GM19043 (cell line): ENCODE data around the gene TMEM243.
"Not testable (repeated sequence)": the region's sequence is repeated elsewhere in the genome, so short reads cannot be mapped to it uniquely, and the experiment has no call there.

Experiments used
- ATAC-seq: cut with Tn5 transposase; IDR thresholded peaks from one replicate; pipeline ENCODE4 v1.9.1; 2021; ENCODE audit warnings: low read depth; ENCODE audit not compliant: unreplicated experiment

The TMEM243 gene

DNA sequence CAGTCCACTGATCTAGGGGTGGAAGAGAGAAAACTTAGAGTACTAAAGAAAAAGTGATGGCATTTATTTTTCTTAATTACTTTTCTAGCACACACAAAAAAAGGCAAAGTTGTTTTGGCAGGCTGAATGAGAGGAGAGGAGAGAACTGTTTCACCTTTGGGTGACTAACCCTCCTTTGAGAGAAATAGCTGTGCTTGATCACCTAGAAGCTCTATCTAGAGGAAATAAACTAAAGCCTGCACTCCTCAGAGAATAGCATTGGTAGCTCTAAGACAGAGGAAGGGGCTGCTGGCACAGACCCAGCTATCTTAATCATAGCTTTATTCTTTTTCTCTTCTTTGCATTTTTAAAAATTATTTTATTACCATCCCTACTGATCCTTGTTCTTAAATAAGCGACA, 6.3 kb downstream of the TMEM243 start:
- ATAC-seq = no peak

DNA sequence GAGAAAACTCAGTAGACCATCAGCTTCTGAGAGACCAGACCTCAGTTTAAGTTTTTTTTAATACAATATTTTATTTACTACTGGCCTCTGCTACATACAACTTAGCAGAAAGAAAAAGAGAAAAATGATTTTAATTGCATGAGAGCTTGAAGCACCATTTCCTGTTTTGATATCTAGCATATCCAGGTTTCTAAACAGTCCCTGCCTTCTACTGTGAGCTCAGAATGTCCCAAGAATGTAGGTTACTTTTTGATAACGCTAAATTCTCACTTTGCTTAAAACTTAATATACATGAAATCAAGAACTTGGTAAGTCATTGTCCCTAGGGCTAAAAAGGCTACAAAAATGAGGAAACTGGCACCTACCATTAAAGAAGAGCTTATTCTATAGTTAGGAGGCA, 7.0 kb downstream of the TMEM243 start:
- ATAC-seq = no peak

DNA sequence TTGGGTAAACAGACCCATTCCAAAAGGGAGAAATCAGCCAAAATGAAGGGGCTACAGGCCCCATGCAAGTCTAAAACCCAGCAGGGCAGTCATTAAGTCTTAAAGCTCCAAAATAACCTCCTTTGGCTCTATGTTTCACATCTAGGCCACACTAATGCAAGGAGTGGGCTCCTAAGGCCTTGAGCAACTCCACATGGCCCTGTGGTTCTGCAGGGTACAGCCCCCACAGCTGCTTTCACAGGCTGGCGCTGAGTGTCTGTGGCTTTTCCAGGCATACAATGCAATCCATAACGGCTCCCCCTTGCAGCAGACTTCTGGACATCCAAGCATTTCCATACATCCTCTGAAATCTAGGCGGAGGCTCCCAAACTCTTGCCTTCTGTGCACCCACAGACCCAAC, 9.0 kb downstream of the TMEM243 start:
- no peak for ATAC-seq

DNA sequence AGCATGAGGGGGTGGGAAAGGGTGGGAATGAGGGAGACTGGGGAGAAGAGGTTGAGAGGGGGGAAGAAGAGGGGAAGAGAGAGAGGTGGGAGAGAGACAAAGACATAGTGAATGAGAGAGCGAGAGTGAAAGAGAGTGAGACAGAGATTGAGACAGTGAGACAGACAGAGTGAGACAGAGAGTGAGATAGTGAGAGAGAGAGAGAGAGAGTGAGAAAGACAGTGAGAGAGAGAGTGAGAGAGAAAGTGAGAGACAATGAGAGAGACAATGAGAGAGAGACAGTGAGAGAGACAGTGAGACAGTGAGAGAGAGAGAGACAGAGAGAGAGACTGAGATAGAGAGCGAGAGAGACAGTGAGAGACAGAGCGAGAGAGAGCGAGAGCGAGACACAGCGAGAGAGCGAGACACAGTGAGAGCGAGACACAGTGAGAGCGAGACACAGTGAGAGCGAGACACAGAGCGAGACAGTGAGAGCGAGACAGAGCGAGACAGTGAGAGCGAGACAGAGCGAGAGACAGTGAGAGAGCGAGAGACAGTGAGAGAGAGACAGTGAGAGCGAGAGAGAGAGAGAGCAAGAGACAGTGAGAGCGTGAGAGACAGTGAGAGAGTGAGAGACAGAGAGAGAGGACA, 10.1 kb downstream of the TMEM243 start:
- no peak for ATAC-seq

DNA sequence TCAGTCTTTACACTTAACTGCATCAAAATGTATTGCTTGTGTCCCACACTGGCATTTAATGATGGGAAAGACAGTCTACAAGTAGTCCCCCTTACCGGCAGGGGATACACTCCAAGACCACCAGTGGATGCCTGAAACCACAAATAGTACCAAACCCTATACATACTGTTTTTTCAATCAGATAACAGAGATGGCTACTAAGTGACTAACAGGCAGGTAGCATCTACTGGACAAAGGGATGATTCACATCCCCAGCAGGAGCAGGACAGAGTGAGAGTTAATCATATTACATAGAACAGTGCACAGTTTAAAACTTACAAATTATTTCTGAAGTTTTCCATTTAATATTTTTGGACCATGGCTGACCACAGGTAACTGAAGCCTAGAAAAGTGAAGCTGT, 13.2 kb downstream of the TMEM243 start:
- no peak for ATAC-seq

DNA sequence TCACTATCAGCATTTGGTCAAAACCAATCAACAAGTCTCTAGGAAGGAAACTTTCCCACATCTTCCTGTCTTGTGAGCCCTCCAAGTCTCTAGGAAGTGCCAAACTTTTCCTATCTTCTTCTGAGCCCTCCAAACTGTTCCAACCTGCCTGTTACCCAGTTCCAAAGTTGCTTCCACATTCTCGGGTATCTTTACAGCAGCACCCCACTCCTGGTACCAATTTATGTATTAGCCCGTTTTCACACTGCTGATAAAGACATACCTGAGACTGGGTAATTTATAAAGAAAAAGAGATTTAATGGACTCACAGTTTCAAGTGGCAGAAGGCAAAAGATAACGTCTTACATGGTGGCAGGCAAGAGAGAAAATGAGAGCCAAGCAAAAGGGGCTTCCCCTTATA, 13.8 kb downstream of the TMEM243 start:
- not testable (repeated sequence) for ATAC-seq

DNA sequence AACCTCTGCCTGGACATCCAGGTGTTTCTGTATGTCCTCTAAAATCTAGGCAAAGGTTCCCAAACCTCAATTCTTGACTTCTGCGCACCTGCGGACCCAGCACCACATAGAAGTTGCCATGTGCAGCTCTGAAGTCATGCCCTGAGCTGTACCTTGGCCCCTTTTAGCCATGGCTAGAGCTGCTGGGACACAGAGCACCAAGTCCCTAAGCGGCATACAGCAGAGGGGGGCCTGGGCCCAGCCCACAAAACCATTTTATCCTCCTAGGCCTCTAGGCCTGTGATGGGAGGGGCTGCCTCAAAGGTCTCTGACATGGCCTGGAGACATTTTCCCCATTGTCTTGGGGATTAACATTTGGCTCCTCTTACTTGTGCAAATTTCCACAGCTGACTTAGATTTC, 14.6 kb downstream of the TMEM243 start:
- ATAC-seq = no peak

DNA sequence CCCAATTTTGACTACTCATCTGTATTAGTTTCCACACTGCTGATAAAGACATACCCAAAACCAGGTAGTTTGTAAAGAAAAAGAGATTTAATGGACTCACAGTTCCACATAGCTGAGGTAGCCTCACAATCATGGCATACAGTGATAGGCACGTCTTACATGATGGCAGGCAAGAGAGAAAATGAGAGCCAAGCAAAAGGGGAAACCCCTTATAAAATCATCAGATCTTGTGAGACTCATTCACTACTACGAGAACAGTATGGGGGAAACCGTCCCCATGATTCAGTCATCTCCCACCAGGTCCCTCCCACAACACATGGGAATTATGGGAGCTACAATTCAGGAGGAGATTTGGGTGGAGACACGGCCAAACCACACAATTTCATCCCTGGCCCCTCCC, 15.6 kb downstream of the TMEM243 start:
- ATAC-seq = not testable (repeated sequence)

DNA sequence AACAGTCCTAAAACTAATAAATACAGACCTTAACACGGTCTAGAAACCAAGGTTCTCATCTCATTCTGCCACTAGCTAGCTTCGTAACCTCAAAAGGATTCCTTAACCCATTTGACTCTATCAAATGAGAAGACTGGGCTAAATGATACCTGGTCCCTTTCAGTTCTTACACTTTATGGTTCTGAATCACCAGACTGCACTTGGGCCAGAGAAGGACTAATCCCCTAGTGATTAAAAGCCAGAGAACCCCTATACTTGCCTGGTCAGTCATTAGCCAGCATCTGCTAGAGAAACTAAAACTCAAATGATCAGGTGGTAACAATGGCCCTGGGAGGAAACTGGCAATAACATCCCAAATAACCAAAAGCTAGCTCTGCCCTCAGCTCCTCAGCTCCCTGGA, 16.8 kb downstream of the TMEM243 start:
- ATAC-seq = no peak

DNA sequence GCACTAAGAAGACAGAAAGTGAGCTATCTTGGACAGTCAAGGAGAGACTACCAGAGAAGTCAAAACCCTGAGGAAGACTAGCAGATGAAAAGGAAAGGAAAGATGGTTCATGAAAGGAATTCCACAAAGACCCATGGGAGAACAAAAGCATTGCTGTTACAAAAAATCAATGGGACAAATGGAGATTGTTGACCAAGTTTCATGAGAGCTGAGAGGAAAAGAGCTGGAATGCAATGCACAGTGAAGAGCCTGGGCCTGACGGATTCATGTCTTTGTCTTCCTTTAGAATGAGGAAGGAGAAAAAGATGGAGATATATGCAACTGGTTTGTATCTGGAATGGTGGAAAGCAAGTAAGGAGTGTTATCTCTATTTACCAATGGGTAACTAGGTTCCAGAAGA, 17.3 kb downstream of the TMEM243 start:
- no peak for ATAC-seq

DNA sequence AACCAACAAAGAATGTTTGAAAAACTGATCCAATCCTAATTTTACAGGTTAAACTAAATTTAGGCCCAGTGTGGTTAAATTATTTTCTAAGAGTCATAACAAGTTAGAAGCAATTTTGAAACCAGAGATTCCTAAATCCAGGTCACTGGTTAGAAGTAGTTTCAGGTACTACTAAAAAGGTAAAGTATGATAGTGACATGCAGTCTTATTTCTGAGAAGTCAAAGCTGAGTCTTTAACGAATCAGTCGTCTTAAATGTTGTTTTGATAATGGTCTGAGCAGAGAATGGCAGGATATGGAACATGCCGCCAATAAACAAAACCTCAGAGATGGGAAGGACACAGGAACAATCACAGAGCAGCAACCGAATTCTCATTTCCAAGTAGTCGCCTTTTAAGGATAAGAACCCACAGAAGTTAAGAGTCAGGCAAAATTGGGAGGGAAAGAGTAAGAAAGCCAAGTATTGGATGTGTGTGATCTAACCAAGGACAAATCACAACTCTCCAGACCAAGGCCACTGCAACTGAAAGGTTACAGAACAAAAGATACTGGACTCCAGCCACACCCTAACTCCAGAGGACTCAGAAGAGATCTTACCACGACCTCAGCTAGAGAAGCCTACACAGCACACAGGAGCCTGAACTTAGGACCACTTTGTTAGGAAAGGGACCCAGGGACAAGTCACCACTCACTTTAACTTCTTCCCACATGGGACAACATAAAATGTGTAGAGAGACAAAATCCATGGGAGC, 19.7 kb downstream of the TMEM243 start:
- ATAC-seq = no peak

DNA sequence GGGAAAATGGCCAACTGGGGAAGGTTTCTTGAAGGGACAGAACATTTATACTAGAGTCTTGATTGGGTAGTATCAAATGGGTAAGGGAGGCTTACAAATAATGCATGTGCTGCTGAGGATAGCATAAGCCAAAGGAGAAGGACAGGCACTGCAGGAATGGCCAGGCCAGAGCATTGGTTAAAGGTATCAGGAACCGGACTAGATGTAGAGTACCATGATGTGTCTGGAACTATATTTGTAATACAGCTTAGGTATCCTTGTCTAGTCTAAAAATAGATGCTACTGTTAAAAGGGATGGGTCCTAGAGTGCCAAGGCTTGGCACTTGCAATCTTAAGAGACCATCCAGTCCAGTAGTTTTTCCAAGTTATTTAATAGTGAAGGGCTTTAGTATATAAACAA, 20.3 kb downstream of the TMEM243 start:
- ATAC-seq = no peak

DNA sequence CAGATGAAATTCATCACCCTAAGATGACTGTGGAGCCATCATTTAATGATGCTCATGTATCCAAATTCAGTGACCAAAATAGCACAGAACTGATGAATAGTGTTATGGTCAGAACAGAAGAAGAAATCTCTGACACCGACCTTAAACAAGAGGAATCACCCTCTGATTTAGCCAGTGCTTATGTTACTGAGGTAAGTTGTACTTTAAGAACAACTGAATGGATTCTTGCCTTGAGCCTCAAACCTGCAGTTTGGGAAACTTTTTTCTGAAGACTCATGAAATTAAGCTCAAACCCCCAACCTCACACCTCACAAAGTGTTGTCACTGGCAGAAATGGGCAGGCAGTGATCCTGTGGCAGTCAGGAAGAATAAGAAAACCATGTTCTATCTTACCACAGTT, 25.6 kb downstream of the TMEM243 start:
- no peak for ATAC-seq

DNA sequence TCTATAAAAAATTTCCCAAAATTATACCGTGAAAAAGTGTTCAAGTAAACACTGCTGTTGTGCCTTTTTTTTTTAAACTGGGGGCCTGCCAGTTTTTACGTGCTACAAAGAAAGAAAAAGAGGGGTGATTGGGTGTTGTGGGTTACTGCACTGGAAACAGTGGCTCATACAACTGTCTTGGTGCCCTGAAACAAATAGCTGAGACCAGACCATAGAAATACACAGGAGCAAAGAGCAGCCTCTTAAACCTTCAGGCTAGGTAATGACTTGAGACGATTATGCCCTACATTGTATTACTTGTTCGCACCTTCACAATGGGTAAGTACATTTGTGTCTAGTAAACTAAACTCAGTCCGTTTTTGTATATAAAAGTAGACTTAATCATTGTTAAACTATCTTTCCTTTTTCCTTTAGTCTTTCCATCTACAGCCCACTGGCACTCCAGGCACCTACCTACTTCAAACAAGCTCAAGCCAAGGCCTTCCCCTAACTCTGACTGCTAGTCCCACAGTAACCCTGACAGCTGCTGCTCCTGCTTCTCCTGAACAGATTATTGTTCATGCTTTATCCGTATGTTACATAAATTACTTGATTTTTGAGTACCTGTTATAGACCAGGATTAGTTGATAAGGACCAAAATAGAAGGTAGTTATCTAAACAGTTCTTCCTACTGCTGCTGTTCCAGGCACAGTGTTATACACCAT, 26.6 kb downstream of the TMEM243 start:
- ATAC-seq = no peak

DNA sequence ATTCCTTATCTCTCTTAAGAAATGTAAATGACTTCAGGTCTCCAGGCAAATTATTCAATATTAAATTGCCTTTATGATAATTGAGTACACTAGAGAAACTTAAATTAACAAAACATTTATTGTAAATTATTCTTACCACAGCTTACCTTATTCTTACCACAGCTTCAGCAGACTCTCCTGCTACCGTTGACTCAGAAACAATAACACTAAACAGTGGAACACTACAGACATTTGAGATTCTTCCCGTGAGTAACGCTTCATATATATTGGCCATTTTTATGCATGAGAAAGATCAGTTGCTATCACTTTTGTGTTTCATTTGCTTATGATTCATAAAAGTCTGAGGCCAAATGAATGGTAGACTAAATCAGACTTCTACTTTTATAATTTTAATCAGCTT, 28.7 kb downstream of the TMEM243 start:
- no peak for ATAC-seq

DNA sequence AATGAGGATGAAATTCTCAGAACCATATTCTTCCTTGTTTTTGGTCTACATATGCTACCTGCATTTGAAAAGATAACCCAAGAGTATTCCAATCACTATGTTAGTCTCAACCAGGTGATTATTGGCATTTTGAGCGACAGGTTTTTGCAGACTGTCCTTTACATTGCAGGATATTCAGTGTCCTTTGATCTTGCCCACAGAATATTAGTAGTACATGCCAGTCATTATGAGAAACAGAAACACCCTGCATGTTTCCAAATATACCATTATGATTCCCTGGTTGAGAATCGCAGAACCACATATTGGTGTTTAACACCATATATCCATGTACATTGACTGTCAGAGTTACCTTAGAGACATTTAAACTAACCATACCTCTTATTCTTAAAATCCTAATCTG, 30.6 kb downstream of the TMEM243 start:
- no peak for ATAC-seq

DNA sequence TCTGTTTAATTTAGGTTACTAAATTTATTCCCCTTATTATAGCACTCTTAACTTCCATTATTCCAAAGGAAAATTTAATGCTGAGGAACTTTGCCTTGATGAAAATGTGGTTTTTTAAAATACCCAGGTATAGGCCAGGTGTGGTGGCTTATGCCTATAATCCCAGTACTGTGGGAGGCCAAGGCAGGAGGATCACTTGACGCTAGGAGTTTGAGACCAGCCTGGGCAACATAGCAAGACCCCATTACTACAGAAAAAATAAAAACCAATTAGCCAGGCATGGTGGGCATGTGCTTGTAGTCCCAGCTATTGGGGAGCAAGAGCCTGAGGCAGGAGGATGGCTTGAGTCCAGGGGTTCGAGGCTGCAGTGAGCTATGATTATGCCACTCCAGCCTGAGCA, 32.4 kb downstream of the TMEM243 start:
- no peak for ATAC-seq

DNA sequence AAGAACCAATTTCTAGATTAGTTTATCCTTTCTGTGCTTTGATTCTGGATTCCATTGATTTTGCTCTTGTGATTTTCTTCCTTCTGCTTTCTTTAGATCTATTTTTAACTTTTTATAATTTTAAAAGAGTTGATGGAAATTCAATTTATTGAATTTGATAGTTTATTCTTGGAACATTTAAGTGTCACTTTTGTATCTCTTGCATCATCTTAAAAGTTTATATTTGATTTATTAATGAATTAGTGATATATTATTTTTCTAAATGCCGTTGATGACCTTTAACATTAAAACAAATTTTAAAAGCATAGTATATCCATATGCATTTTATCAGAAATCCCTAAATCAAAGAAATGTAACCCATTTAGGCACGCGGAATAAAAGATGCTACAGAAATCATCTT, 40.4 kb downstream of the TMEM243 start:
- ATAC-seq = no peak

DNA sequence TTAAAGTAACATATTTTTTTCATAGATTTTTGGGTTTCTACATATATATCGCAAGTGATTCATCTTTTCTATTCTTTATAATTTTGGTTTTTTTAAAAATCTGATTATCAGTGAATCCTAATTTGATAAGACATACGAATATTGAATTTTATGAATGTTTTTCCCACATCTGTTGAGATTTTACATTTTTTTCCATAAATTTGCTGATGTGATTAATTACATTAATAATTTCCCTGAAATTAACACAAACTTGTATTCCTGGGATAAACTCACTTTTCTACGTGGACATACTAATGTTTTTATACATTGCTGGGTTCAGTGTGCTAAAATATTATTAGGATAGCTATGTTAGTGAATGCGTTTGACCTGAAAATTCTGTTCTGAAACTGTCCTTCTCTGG, 41.2 kb downstream of the TMEM243 start:
- ATAC-seq = no peak

DNA sequence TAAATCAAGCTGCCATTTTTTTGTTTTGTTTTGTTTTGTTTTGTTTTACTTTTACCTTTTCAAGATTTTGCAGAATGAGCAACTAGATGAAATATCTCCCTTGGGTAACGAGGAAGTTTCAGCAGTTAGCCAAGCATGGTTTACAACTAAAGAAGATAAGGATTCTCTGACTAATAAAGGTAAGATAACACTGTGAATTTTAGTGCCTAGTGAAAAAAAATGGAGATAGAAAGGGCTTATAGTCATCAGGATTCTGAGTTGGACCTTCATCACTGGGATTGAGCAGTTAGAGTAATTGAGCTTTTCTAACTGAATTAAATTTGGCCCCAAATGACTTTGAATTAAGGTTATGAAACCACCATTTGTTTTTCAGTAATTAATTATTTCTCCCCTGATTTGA, 46.1 kb downstream of the TMEM243 start:
- no peak for ATAC-seq

DNA sequence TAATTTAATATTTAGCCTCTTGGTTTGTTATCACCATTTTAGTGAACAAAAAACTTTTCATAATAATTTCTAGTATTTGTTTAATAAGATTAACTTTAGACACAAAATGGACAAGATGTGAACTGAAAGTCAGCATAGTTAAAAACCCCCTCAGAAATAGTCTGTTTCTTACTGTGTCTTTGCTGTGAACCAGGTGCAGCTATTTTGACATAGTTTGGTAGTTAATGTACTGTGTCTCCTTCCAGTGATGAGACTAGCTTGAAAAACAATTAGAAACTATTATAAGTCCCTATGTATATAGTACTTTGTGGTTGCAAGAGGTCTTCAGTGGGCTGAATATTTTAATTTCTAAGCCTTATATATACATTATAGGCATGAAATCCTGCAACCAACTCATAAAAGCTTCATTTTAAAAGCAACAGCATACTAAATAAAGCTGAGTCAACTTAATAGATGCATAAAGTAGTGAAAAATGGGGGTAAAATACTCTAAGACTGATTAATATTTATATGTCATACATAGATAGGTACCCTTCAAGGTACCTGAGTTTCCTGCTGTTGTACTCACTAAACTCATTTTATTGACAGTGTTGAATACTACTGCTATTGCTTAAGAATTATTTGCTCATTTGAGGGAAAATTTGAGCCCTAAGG, 48.1 kb downstream of the TMEM243 start:
- no peak for ATAC-seq
